Colonic mucosa (tissue), 4 donors: ENCODE results near the gene CFAP299. TPM values are rescaled to one million over a fixed set of nuclear protein-coding genes. Genes with fewer than 3 reads are reported as not detected.

Source experiments
- DNase-seq: peaks from one replicate; pipeline ENCODE4 v3.0.0-alpha.2; 2020
- H3K27ac ChIP-seq: fragments of 200-600 bp; one replicate; pipeline ENCODE4 v1.8.0; 2021
- H3K27me3 ChIP-seq: fragments of 200-600 bp; one replicate; pipeline ENCODE4 v1.8.0; 2021
- H3K36me3 ChIP-seq: fragments of 200-600 bp; one replicate; pipeline ENCODE4 v1.8.0; 2021
- H3K4me1 ChIP-seq: fragments of 200-600 bp; one replicate; pipeline ENCODE4 v1.8.0; 2021; ENCODE audit warnings: mild to moderate bottlenecking
- H3K4me3 ChIP-seq: fragments of 200-600 bp; one replicate; pipeline ENCODE4 v1.8.0; 2021
- H3K9ac ChIP-seq, 2 donors: one replicate each; pipeline ENCODE4 v1.7.0; 2013; ENCODE audit warnings: control low read depth in 2 of 2, low read depth in 2 of 2, low read length in 2 of 2
- H3K9me3 ChIP-seq: fragments of 200-600 bp; one replicate; pipeline ENCODE4 v1.8.0; 2021
- CTCF ChIP-seq: fragments of 200-600 bp; IDR thresholded peaks from one replicate; pipeline ENCODE4 v1.8.0; 2022; ENCODE audit warnings: antibody characterized with exemption, mild to moderate bottlenecking
- intact Hi-C: fragments of 100-400 bp; cut with DNase I; formaldehyde crosslinking; loops from one replicate; pipeline ENCODE4 v1.14.1; 2022
- total RNA-seq, 2 donors: library from RNA; stranded (reverse); fragmentation: NEBNext Ultra II Directional in 1 of 2; extraction: Animal tissue kit (Norgen Biotek cat#: 25700) in 1 of 2; gene quantifications; one replicate each; pipeline ENCODE4 v1.2.1, GENCODE V29; 2021
- donor health status: healthy.
- donor health status: DM: no; HTN: no; CAD: no.
- donor health status: DM: no; HTN: no; CAD: no.

Gene CFAP299
- total RNA-seq, 2 donors from 2014 or later, result not detected

- no peak overlapping the region for H3K27ac ChIP-seq
- no peak for DNase-seq
- H3K4me3 ChIP-seq, result no peak overlapping the region
- no peaks in the 10 kb centered on the region for H3K27me3 ChIP-seq
- H3K9ac ChIP-seq, result no peak overlapping the region
- no peaks in the 10 kb centered on the region for H3K36me3 ChIP-seq
- intact Hi-C loops, result no loop called here
- no peaks in the 10 kb centered on the region for H3K9me3 ChIP-seq
- H3K4me1 ChIP-seq, result no peaks in the 10 kb centered on the region
- TF ChIP-seq CTCF, result no peak
Measured at GRCh38 chr4:80839281-80839680, 503.8 kb downstream of the CFAP299 start.

GRCh38 chr4:80839792-80840191, 504.3 kb downstream of the CFAP299 start:
- Histone ChIP-seq H3K27ac (no peak overlapping the region), H3K9me3 (no peaks in the 10 kb centered on the region), H3K27me3 (no peaks in the 10 kb centered on the region), H3K4me3 (no peak overlapping the region), H3K4me1 (no peaks in the 10 kb centered on the region), H3K9ac (no peak overlapping the region), H3K36me3 (no peaks in the 10 kb centered on the region)
- TF ChIP-seq CTCF, result no peak
- no peak for DNase-seq
- intact Hi-C loops, result no loop called here

GRCh38 chr4:80840396-80840795, 504.9 kb downstream of the CFAP299 start:
- Histone ChIP-seq H3K27me3 (no peaks in the 10 kb centered on the region), H3K4me3 (no peak overlapping the region), H3K9ac (no peak overlapping the region), H3K27ac (no peak overlapping the region), H3K9me3 (no peaks in the 10 kb centered on the region), H3K4me1 (no peaks in the 10 kb centered on the region), H3K36me3 (no peaks in the 10 kb centered on the region)
- DNase-seq, result no peak
- intact Hi-C loops, result no loop called here
- no peak for TF ChIP-seq CTCF

- H3K36me3 ChIP-seq, result no peaks in the 10 kb centered on the region
- H3K9ac ChIP-seq, result no peak overlapping the region
- TF ChIP-seq CTCF, result no peak
- H3K4me1 ChIP-seq, result no peaks in the 10 kb centered on the region
- intact Hi-C loops, result no loop called here
- no peak overlapping the region for H3K27ac ChIP-seq
- H3K27me3 ChIP-seq, result no peaks in the 10 kb centered on the region
- DNase-seq, result no peak
- H3K9me3 ChIP-seq, result no peaks in the 10 kb centered on the region
- no peak overlapping the region for H3K4me3 ChIP-seq
Measured at GRCh38 chr4:80841587-80842281, 506.2 kb downstream of the CFAP299 start.

GRCh38 chr4:80846210-80846609, 510.7 kb downstream of the CFAP299 start:
- H3K4me3 ChIP-seq, result no peak overlapping the region
- DNase-seq, result no peak
- H3K27me3 ChIP-seq, result no peaks in the 10 kb centered on the region
- no peaks in the 10 kb centered on the region for H3K36me3 ChIP-seq
- H3K9ac ChIP-seq, result no peak overlapping the region
- no peak overlapping the region for H3K27ac ChIP-seq
- H3K4me1 ChIP-seq, result no peaks in the 10 kb centered on the region
- no peaks in the 10 kb centered on the region for H3K9me3 ChIP-seq
- intact Hi-C loops, result no loop called here
- no peak for TF ChIP-seq CTCF
